Measurements from ENCODE around the gene LINGO3.

LINGO3 gene

GRCh38 chr19:2290441-2291184 is 17.3 kb downstream of the LINGO3 start:
- H3K4me3 ChIP-seq (ENCODE audit: low read length) = peak overlapping the region; percentile 62; the same call in 1 of the 2 replicates
- no peak for TF ChIP-seq ZNF274 (IDR thresholded peaks at IDR 0.05; ENCODE audit: low read depth, low read length)

GRCh38 chr19:2289714-2290435 is 18.1 kb downstream of the LINGO3 start:
- no peak for TF ChIP-seq ZNF274 (IDR thresholded peaks at IDR 0.05; ENCODE audit: low read depth, low read length)
- peak overlapping the region; percentile 62; the same call in 1 of the 2 replicates for H3K4me3 ChIP-seq (ENCODE audit: low read length)

- H3K4me3 ChIP-seq (ENCODE audit: low read length) = peak overlapping the region; percentile 19; the same call in 1 of the 2 replicates
Measured at GRCh38 chr19:2288818-2289713, 18.9 kb downstream of the LINGO3 start.

GRCh38 chr19:2288338-2288817 is 19.6 kb downstream of the LINGO3 start:
- H3K4me3 ChIP-seq (ENCODE audit: low read length) = no peak overlapping the region
- no peak for TF ChIP-seq ZNF274 (IDR thresholded peaks at IDR 0.05; ENCODE audit: low read depth, low read length)

More at GRCh38 chr19:2288818-2289713, 18.9 kb downstream of the LINGO3 start:
- TF ChIP-seq ZNF274 (IDR thresholded peaks at IDR 0.05; ENCODE audit: low read depth, low read length) = no peak

- no peak for TF ChIP-seq ZNF274 (IDR thresholded peaks at IDR 0.05; ENCODE audit: low read depth, low read length)
Measured at GRCh38 chr19:2287585-2288337, 20.2 kb downstream of the LINGO3 start.

GRCh38 chr19:2286402-2287140 is 21.4 kb downstream of the LINGO3 start:
- H3K4me3 ChIP-seq (ENCODE audit: low read length) = no peak overlapping the region
- TF ChIP-seq ZNF274 (IDR thresholded peaks at IDR 0.05; ENCODE audit: low read depth, low read length) = no peak

More at GRCh38 chr19:2287585-2288337, 20.2 kb downstream of the LINGO3 start:
- no peak overlapping the region for H3K4me3 ChIP-seq (ENCODE audit: low read length)

- no peak for TF ChIP-seq ZNF274 (IDR thresholded peaks at IDR 0.05; ENCODE audit: low read depth, low read length)
- no peak overlapping the region for H3K4me3 ChIP-seq (ENCODE audit: low read length)
Measured at GRCh38 chr19:2283835-2284507, 24.0 kb downstream of the LINGO3 start.

- no peak for TF ChIP-seq ZNF274 (IDR thresholded peaks at IDR 0.05; ENCODE audit: low read depth, low read length)
- H3K4me3 ChIP-seq (ENCODE audit: low read length) = no peak overlapping the region
Measured at GRCh38 chr19:2282862-2283237, 25.1 kb downstream of the LINGO3 start.

- peak within 1 kb of the TSS; percentile 15; the same call in 1 of the 2 replicates for H3K4me3 ChIP-seq (ENCODE audit: low read length)
- no peak for TF ChIP-seq ZNF274 (IDR thresholded peaks at IDR 0.05; ENCODE audit: low read depth, low read length)
Measured at GRCh38 chr19:2282062-2282861, 25.7 kb downstream of the LINGO3 start, which contains the start of gene PEAK3. PEAK3 (minus strand) TSS chr19:2282175; CDS start chr19:2280931, 1,244 bp downstream.

- H3K4me3 ChIP-seq (ENCODE audit: low read length) = peak overlapping the region; percentile 15; the same call in 1 of the 2 replicates
Measured at GRCh38 chr19:2281265-2282061, 26.5 kb downstream of the LINGO3 start.

Data from GM08714 (cell line).